ENCODE measurements around the gene NTMT1.

DNA sequence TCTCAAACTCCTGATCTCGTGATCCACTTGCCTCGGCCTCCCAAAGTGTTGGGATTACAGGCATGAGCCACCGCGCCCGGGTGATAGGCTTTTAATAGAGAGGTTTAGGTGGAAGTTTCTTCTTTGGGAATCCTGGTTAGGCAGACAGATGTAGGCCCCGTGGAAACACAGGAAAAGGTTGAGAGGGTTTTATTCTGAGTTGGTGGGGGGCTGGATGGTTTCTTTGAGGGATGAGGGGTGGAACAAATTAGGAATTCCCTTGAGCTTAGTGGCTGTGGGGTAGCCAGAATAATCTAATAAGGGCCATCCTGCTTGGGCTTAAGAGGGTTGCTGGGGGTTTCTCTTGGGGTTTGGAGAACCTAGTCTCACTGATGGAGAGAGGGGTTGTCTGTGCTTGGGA is 35.5 kb upstream of the NTMT1 start:
- no peak for TF ChIP-seq GATA2 (IDR thresholded peaks at IDR 0.05; ENCODE audit: low read depth, low read length)
- no peak for TF ChIP-seq GATA3 (IDR thresholded peaks at IDR 0.05; ENCODE audit: low read depth, low read length)

Measured in SH-SY5Y (cell line).